ENCODE results near the gene EFNA5.

Gene EFNA5

DNA sequence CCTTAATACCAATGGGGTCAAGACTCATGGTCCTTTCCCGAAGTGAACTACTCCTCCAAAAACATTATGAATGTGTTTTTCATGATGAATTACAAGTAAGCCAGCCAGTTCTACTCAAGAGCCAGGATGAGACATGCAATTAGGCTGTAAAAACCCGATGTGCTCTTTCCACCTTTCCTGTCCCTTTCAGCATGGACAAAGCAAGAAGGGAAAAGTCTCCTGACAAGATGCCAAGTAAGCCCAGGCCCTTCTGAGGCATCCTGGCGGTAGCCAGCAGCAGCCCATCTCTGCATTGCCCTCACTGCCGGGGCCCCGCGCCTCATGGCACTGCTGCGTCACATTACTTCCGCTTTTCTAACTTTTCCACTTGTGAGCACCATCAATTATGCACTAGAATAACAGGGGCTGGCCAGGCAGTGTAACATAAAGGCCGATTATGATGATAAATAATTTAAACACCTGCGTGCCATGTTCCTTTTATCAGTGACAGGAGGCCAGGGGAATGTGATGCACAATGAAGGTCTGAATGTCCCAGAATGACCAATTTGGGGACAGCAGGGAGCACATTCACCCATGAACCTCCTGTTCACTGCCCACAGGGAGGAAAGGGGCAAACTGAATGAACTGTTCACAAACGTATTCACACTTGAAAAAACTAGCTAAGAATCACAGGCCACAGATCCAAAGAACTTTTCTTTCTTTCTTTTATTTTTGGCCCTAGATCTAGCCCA lies 37.4 kb downstream of the EFNA5 start (continued):
- TF ChIP-seq, protein P1, sequence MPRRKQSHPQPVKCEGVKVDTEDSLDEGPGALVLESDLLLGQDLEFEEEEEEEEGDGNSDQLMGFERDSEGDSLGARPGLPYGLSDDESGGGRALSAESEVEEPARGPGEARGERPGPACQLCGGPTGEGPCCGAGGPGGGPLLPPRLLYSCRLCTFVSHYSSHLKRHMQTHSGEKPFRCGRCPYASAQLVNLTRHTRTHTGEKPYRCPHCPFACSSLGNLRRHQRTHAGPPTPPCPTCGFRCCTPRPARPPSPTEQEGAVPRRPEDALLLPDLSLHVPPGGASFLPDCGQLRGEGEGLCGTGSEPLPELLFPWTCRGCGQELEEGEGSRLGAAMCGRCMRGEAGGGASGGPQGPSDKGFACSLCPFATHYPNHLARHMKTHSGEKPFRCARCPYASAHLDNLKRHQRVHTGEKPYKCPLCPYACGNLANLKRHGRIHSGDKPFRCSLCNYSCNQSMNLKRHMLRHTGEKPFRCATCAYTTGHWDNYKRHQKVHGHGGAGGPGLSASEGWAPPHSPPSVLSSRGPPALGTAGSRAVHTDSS (tag by site-specific recombination; IDR thresholded peaks at IDR 0.05): no peak
- no peak for TF ChIP-seq ZNF24 (tag by site-specific recombination; IDR thresholded peaks at IDR 0.05)
- 0 out of 2 replicates have a peak, but pooled peaks have one; percentile 34 for TF ChIP-seq ZNF600 (tag by site-specific recombination; IDR thresholded peaks at IDR 0.05)
- no peak for TF ChIP-seq ZNF174 (tag by site-specific recombination; IDR thresholded peaks at IDR 0.05)
- TF ChIP-seq ZNF350 (tag by site-specific recombination; IDR thresholded peaks at IDR 0.05): no peak
- no peak for TF ChIP-seq ZFP3 (tag by site-specific recombination; IDR thresholded peaks at IDR 0.05; ENCODE audit: low read depth)
- TF ChIP-seq ZNF184 (tag by site-specific recombination; IDR thresholded peaks at IDR 0.05): no peak
- TF ChIP-seq ZNF18 (tag by site-specific recombination; IDR thresholded peaks at IDR 0.05): peak; percentile 84
- peak; percentile 62 for TF ChIP-seq ZBTB8A (tag by site-specific recombination; IDR thresholded peaks at IDR 0.05)
- TF ChIP-seq, protein P2, sequence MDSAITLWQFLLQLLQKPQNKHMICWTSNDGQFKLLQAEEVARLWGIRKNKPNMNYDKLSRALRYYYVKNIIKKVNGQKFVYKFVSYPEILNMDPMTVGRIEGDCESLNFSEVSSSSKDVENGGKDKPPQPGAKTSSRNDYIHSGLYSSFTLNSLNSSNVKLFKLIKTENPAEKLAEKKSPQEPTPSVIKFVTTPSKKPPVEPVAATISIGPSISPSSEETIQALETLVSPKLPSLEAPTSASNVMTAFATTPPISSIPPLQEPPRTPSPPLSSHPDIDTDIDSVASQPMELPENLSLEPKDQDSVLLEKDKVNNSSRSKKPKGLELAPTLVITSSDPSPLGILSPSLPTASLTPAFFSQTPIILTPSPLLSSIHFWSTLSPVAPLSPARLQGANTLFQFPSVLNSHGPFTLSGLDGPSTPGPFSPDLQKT (IDR thresholded peaks at IDR 0.05; ENCODE audit: borderline replicate concordance, low read depth, low read length): no peak
- no peak for TF ChIP-seq GLIS1 (tag by site-specific recombination; IDR thresholded peaks at IDR 0.05)
- TF ChIP-seq, protein P3, sequence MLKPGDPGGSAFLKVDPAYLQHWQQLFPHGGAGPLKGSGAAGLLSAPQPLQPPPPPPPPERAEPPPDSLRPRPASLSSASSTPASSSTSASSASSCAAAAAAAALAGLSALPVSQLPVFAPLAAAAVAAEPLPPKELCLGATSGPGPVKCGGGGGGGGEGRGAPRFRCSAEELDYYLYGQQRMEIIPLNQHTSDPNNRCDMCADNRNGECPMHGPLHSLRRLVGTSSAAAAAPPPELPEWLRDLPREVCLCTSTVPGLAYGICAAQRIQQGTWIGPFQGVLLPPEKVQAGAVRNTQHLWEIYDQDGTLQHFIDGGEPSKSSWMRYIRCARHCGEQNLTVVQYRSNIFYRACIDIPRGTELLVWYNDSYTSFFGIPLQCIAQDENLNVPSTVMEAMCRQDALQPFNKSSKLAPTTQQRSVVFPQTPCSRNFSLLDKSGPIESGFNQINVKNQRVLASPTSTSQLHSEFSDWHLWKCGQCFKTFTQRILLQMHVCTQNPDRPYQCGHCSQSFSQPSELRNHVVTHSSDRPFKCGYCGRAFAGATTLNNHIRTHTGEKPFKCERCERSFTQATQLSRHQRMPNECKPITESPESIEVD (tag by site-specific recombination; IDR thresholded peaks at IDR 0.05): peak; percentile 87
- TF ChIP-seq OVOL3 (tag by site-specific recombination; IDR thresholded peaks at IDR 0.05): 0 out of 2 replicates have a peak, but pooled peaks have one; percentile 22
- no peak for TF ChIP-seq ZNF324 (tag by site-specific recombination; IDR thresholded peaks at IDR 0.05)
- TF ChIP-seq ZNF155 (tag by site-specific recombination; IDR thresholded peaks at IDR 0.05): no peak
- TF ChIP-seq ZNF670 (tag by site-specific recombination; IDR thresholded peaks at IDR 0.05; ENCODE audit: low read depth): no peak
- no peak for TF ChIP-seq ZNF19 (tag by site-specific recombination; IDR thresholded peaks at IDR 0.05; ENCODE audit: low read depth)
- TF ChIP-seq ZNF76 (tag by site-specific recombination; IDR thresholded peaks at IDR 0.05; ENCODE audit: borderline replicate concordance, low read depth): 0 out of 2 replicates have a peak, but pooled peaks have one; percentile 34
- TF ChIP-seq ZNF302 (tag by site-specific recombination; IDR thresholded peaks at IDR 0.05; ENCODE audit: low read depth): no peak
- peak; percentile 76 for TF ChIP-seq IKZF3 (tag by site-specific recombination; IDR thresholded peaks at IDR 0.05)
- TF ChIP-seq, protein P4, sequence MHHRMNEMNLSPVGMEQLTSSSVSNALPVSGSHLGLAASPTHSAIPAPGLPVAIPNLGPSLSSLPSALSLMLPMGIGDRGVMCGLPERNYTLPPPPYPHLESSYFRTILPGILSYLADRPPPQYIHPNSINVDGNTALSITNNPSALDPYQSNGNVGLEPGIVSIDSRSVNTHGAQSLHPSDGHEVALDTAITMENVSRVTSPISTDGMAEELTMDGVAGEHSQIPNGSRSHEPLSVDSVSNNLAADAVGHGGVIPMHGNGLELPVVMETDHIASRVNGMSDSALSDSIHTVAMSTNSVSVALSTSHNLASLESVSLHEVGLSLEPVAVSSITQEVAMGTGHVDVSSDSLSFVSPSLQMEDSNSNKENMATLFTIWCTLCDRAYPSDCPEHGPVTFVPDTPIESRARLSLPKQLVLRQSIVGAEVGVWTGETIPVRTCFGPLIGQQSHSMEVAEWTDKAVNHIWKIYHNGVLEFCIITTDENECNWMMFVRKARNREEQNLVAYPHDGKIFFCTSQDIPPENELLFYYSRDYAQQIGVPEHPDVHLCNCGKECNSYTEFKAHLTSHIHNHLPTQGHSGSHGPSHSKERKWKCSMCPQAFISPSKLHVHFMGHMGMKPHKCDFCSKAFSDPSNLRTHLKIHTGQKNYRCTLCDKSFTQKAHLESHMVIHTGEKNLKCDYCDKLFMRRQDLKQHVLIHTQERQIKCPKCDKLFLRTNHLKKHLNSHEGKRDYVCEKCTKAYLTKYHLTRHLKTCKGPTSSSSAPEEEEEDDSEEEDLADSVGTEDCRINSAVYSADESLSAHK (tag by site-specific recombination; IDR thresholded peaks at IDR 0.05): peak; percentile 87
- TF ChIP-seq ZBTB21 (tag by site-specific recombination; IDR thresholded peaks at IDR 0.05): peak; percentile 78
- TF ChIP-seq, protein P5, sequence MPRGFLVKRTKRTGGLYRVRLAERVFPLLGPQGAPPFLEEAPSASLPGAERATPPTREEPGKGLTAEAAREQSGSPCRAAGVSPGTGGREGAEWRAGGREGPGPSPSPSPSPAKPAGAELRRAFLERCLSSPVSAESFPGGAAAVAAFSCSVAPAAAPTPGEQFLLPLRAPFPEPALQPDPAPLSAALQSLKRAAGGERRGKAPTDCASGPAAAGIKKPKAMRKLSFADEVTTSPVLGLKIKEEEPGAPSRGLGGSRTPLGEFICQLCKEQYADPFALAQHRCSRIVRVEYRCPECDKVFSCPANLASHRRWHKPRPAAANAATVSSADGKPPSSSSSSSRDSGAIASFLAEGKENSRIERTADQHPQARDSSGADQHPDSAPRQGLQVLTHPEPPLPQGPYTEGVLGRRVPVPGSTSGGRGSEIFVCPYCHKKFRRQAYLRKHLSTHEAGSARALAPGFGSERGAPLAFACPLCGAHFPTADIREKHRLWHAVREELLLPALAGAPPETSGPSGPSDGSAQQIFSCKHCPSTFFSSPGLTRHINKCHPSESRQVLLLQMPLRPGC (tag by site-specific recombination; IDR thresholded peaks at IDR 0.05): 0 out of 2 replicates have a peak, but pooled peaks have one; percentile 52
- TF ChIP-seq SP2 (tag by site-specific recombination; IDR thresholded peaks at IDR 0.05): no peak
- peak; percentile 85 for TF ChIP-seq FEZF1 (tag by site-specific recombination; IDR thresholded peaks at IDR 0.05)
- no peak; the same call in 1 of the 2 replicates for TF ChIP-seq ZSCAN16 (tag by site-specific recombination; IDR thresholded peaks at IDR 0.05)
- TF ChIP-seq, protein P6, sequence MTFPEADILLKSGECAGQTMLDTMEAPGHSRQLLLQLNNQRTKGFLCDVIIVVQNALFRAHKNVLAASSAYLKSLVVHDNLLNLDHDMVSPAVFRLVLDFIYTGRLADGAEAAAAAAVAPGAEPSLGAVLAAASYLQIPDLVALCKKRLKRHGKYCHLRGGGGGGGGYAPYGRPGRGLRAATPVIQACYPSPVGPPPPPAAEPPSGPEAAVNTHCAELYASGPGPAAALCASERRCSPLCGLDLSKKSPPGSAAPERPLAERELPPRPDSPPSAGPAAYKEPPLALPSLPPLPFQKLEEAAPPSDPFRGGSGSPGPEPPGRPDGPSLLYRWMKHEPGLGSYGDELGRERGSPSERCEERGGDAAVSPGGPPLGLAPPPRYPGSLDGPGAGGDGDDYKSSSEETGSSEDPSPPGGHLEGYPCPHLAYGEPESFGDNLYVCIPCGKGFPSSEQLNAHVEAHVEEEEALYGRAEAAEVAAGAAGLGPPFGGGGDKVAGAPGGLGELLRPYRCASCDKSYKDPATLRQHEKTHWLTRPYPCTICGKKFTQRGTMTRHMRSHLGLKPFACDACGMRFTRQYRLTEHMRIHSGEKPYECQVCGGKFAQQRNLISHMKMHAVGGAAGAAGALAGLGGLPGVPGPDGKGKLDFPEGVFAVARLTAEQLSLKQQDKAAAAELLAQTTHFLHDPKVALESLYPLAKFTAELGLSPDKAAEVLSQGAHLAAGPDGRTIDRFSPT (tag by site-specific recombination; IDR thresholded peaks at IDR 0.05): peak; percentile 74
- TF ChIP-seq ZNF423 (tag by site-specific recombination; IDR thresholded peaks at IDR 0.05): no peak

All from HEK293 (cell line).